ENCODE data around the gene FARS2.
A peak's percentile ranks its signal among the peaks of the same experiment; 100 is the strongest.

FARS2 gene

DNA sequence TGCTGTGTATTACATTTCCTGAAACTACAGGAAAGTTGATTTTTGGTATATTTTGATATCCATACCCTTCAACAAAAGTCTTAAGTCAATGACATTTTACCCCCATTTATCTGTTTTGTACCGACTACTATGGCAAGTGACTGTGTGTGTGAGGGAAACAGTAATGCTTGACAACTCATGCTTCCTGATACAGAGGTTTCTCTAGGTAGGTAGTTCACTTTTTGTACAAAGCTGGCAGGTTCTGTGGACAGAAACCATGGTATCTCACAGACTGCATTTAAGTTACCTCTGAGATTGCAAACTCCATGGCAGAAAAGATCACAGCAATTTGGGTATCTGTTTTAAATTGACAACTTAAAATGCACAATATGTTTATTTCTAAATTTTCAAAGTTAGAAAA is 28.8 kb downstream of the FARS2 start:
- no peak for DNase-seq
- peaks cover 38% of the 10 kb centered on the region for H3K4me1 Mint-ChIP-seq
- H3K27me3 Mint-ChIP-seq (ENCODE audit: low read depth, poor library complexity), result peaks cover 17% of the 10 kb centered on the region
- TF ChIP-seq, protein P1, sequence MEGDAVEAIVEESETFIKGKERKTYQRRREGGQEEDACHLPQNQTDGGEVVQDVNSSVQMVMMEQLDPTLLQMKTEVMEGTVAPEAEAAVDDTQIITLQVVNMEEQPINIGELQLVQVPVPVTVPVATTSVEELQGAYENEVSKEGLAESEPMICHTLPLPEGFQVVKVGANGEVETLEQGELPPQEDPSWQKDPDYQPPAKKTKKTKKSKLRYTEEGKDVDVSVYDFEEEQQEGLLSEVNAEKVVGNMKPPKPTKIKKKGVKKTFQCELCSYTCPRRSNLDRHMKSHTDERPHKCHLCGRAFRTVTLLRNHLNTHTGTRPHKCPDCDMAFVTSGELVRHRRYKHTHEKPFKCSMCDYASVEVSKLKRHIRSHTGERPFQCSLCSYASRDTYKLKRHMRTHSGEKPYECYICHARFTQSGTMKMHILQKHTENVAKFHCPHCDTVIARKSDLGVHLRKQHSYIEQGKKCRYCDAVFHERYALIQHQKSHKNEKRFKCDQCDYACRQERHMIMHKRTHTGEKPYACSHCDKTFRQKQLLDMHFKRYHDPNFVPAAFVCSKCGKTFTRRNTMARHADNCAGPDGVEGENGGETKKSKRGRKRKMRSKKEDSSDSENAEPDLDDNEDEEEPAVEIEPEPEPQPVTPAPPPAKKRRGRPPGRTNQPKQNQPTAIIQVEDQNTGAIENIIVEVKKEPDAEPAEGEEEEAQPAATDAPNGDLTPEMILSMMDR (IDR thresholded peaks at IDR 0.05), result no peak
- H3K9me3 Mint-ChIP-seq, result no peaks in the 10 kb centered on the region
- no peak overlapping the region for H3K4me3 Mint-ChIP-seq
- no peak overlapping the region for H3K27ac Mint-ChIP-seq
- peaks cover 5% of the 10 kb centered on the region for H3K36me3 Mint-ChIP-seq (ENCODE audit: low read depth)

DNA sequence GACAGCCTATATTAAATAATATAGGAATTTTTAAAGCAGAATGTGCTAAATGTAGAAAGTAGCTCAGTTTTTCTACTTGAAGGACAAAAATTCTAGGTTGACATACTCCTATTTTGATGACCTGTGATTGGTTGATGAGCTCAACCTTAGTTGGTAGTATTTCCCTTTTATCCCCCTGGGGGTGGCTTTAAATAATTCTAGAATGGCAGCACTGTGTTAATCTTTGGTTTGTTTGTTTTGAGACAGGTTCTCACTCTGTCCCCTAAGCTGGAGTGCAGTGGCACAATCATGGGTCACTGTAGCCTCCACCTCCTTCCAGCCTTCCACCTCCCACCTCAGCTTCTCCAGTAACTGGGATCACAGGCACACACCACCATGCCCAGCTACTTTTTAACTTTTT is 29.2 kb downstream of the FARS2 start:
- DNase-seq, result no peak
- peaks cover 17% of the 10 kb centered on the region for H3K27me3 Mint-ChIP-seq (ENCODE audit: low read depth, poor library complexity)
- no peaks in the 10 kb centered on the region for H3K9me3 Mint-ChIP-seq
- H3K36me3 Mint-ChIP-seq (ENCODE audit: low read depth), result peaks cover 5% of the 10 kb centered on the region
- peaks cover 38% of the 10 kb centered on the region for H3K4me1 Mint-ChIP-seq
- no peak overlapping the region for H3K4me3 Mint-ChIP-seq
- H3K27ac Mint-ChIP-seq, result no peak overlapping the region
- TF ChIP-seq, protein P1 (IDR thresholded peaks at IDR 0.05), result no peak

DNA sequence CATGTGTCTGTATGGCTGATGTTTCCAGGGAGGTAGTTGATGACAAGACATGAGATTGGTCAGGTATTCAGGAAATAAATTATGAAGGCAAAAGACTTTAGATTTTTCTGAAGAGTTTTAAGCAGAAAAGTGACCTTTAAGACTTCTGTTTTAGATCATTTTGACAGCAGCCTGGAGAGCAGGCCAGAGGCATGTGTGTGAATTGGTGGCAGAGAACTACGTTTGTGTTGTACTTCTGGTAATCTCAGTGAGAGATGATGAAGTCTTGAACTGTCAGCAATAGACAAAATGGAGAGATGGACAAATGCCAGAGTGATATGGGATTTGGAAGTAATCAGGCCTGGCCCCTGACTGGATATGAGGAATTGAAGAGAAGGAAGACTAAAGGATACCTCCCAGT is 30.8 kb downstream of the FARS2 start:
- H3K27me3 Mint-ChIP-seq (ENCODE audit: low read depth, poor library complexity), result peaks cover 21% of the 10 kb centered on the region
- H3K9me3 Mint-ChIP-seq, result no peaks in the 10 kb centered on the region
- peaks cover 34% of the 10 kb centered on the region for H3K4me1 Mint-ChIP-seq
- no peak for DNase-seq
- no peak overlapping the region for H3K4me3 Mint-ChIP-seq
- H3K36me3 Mint-ChIP-seq (ENCODE audit: low read depth), result peaks cover 11% of the 10 kb centered on the region
- H3K27ac Mint-ChIP-seq, result no peak overlapping the region
- TF ChIP-seq, protein P1 (IDR thresholded peaks at IDR 0.05), result no peak

DNA sequence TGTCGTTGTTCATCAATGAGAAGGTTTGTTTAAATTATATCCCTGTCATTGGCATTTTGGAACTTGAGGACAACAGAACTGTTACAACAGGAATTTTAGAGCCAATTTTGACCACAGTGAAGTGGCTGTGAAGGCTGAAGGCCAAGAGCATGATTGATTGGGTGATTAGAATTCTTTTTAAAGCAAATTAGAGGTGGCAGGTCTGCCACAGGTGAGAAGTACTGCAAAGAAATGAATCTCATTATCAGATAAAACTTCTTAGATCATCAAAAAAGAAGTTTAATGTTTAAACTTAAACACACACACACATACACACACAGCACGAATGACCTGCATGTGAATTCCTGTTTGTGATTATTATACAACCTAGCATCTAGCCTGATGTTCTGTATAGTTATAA is 32.4 kb downstream of the FARS2 start:
- no peak overlapping the region for H3K4me3 Mint-ChIP-seq
- peaks cover 34% of the 10 kb centered on the region for H3K27me3 Mint-ChIP-seq (ENCODE audit: low read depth, poor library complexity)
- H3K9me3 Mint-ChIP-seq, result no peaks in the 10 kb centered on the region
- peaks cover 23% of the 10 kb centered on the region for H3K4me1 Mint-ChIP-seq
- DNase-seq, result no peak
- peaks cover 5% of the 10 kb centered on the region for H3K36me3 Mint-ChIP-seq (ENCODE audit: low read depth)
- TF ChIP-seq, protein P1 (IDR thresholded peaks at IDR 0.05), result no peak
- no peak overlapping the region for H3K27ac Mint-ChIP-seq

GRCh38 chr6:5294392-5295211 is 33.3 kb downstream of the FARS2 start:
- Mint-ChIP-seq H3K9me3 (no peaks in the 10 kb centered on the region), H3K4me3 (no peak overlapping the region), H3K36me3 (ENCODE audit: low read depth) (peaks cover 5% of the 10 kb centered on the region), H3K27me3 (ENCODE audit: low read depth, poor library complexity) (peaks cover 43% of the 10 kb centered on the region), H3K4me1 (peaks cover 23% of the 10 kb centered on the region), H3K27ac (no peak overlapping the region)
- DNase-seq, result no peak
- TF ChIP-seq, protein P1 (IDR thresholded peaks at IDR 0.05), result no peak

GRCh38 chr6:5295623-5296022 is 34.3 kb downstream of the FARS2 start:
- peak overlapping the region; percentile 26 for H3K27ac Mint-ChIP-seq
- peaks cover 23% of the 10 kb centered on the region for H3K4me1 Mint-ChIP-seq
- peaks cover 5% of the 10 kb centered on the region for H3K36me3 Mint-ChIP-seq (ENCODE audit: low read depth)
- no peaks in the 10 kb centered on the region for H3K9me3 Mint-ChIP-seq
- H3K4me3 Mint-ChIP-seq, result no peak overlapping the region
- TF ChIP-seq, protein P1 (IDR thresholded peaks at IDR 0.05), result no peak
- no peak for DNase-seq
- peaks cover 50% of the 10 kb centered on the region for H3K27me3 Mint-ChIP-seq (ENCODE audit: low read depth, poor library complexity)
